Measurements from ENCODE around the gene ARL16. TPM values are rescaled to one million over a fixed set of nuclear protein-coding genes. Genes with fewer than 3 reads are reported as not detected.
A peak's percentile ranks its signal among the peaks of the same experiment; 100 is the strongest.

The ARL16 gene
- total and polyA plus RNA-seq, 2 of the 4 experiments (the other 2 are of a cell fraction): 51.1 to 77.9 TPM

DNA sequence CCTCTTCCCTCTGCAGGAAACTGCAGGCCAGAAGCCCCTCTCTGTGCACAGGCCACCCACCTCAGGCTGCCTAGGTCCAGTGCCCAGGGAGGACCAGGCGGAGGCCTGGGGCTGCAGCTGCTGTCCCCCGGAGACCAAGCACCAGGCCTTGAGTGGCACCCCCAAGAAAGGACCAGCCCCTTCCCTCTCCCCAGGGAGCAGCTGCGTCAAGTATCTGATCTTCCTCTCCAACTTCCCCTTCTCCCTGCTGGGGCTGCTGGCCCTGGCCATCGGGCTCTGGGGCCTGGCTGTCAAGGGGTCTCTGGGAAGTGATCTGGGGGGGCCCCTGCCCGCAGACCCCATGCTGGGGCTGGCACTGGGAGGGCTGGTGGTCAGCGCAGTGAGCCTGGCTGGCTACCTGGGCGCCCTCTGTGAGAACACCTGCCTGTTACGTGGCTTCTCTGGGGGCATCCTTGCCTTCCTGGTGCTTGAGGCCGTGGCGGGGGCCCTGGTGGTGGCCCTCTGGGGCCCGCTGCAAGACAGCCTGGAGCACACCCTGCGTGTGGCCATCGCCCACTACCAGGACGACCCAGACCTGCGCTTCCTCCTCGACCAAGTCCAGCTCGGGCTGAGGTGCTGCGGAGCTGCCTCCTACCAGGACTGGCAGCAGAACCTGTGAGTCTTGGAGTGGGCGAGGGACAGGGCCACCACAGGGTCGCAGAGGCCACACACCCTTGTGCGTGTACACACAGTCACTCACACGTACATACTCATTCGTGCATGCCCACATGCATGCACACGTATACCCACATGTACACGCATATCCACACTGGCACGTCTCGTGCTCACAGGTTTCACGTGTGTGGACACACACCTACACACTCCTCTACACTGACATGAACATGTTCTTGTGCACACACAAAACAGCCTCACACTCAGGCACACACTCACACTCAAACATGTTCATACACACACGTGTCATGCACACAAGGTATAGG lies 38.3 kb downstream of the ARL16 start:
- Histone ChIP-seq H2BK20ac (ENCODE audit: low read depth, low read length) (no peak overlapping the region), H3K27ac (ENCODE audit: insufficient read depth, low read length) (no peak overlapping the region), H3K9me3 (ENCODE audit: control insufficient read depth, insufficient read depth, low read length) (peaks cover 8% of the 10 kb centered on the region; the same call in 1 of the 2 replicates), H2BK5ac (ENCODE audit: low read depth, low read length, poor library complexity, severe bottlenecking) (no peak overlapping the region), H3K56ac (ENCODE audit: extremely low read depth, insufficient read depth, low read length) (no peak overlapping the region), H3K23ac (ENCODE audit: low read depth, low read length) (no peak overlapping the region), H4K20me1 (ENCODE audit: insufficient read depth, low read length) (no peaks in the 10 kb centered on the region), H4K8ac (ENCODE audit: low read depth in 2 of 2, low read length in 2 of 2) (no peak overlapping the region), H3K4me2 (ENCODE audit: low read depth, low read length) (no peak overlapping the region), H3K36me3 (ENCODE audit: control insufficient read depth, insufficient read depth, low read length) (0 out of 2 replicates have a peak, but pooled peaks cover 2% of the 10 kb centered on the region), H3K27me3 (ENCODE audit: control insufficient read depth, insufficient read depth, low read length) (peaks cover 19% of the 10 kb centered on the region), H3K4me1 (ENCODE audit: control insufficient read depth, insufficient read depth, low read length) (peaks cover 10% of the 10 kb centered on the region), H4K91ac (ENCODE audit: insufficient read depth, low read depth, low read length) (no peak overlapping the region), H2AK5ac (ENCODE audit: low read depth, low read length) (no peak overlapping the region), H3K18ac (ENCODE audit: low read depth, low read length) (no peak overlapping the region), H2AK9ac (replicated peaks; ENCODE audit: low read depth, low read length, poor library complexity) (peak overlapping the region; percentile 65), H2AFZ (replicated peaks; ENCODE audit: low read length, poor library complexity) (no peak overlapping the region), H3K4ac (ENCODE audit: low read depth, low read length) (no peak overlapping the region), H3K9ac (ENCODE audit: low read depth, low read length) (no peak overlapping the region), H2BK15ac (ENCODE audit: low read depth, low read length) (no peak overlapping the region), H3K14ac (replicated peaks; ENCODE audit: low read depth, low read length) (no peak overlapping the region), H3K9me1 (ENCODE audit: insufficient read depth, low read length) (peaks cover 10% of the 10 kb centered on the region), H4K5ac (ENCODE audit: low read depth, low read length) (no peak overlapping the region), H2BK120ac (ENCODE audit: low read depth, low read length) (no peak overlapping the region), H3K4me3 (ENCODE audit: insufficient read depth, low read depth, low read length) (no peak overlapping the region), H3K79me1 (ENCODE audit: low read depth in 1 of 2, low read length in 2 of 2) (peaks cover 5 to 9% of the 10 kb centered on the region in 2 experiments; a peak in 1 of 4 replicates)
- no peak for DNase-seq
- ChIA-PET CTCF (no interaction called here), POLR2A (ENCODE audit: unreplicated experiment) (no interaction called here)
- ATAC-seq (ENCODE audit: low read depth): no peak
- dilution Hi-C loops (cut with HindIII; ENCODE audit: low sequenced_read_pairs, unreplicated experiment): no loop called here
- intact Hi-C loops (cut with micrococcal nuclease): no loop called here
- TF ChIP-seq SMC3 (IDR thresholded peaks at IDR 0.05; ENCODE audit: low read depth, low read length) (no peak), POLR2A (IDR thresholded peaks at IDR 0.05; ENCODE audit: low read depth, low read length) (no peak), RFX5 (IDR thresholded peaks at IDR 0.05; ENCODE audit: low read depth, low read length) (no peak), FOS (IDR thresholded peaks at IDR 0.05; ENCODE audit: low read depth, low read length) (no peak), CEBPB (IDR thresholded peaks at IDR 0.05; ENCODE audit: low read depth, low read length) (no peak), NFE2L2 (IDR thresholded peaks at IDR 0.05; ENCODE audit: low read depth, low read length) (no peak), BHLHE40 (IDR thresholded peaks at IDR 0.05; ENCODE audit: low read depth, low read length) (no peak)
- TF ChIP-seq, protein P1, sequence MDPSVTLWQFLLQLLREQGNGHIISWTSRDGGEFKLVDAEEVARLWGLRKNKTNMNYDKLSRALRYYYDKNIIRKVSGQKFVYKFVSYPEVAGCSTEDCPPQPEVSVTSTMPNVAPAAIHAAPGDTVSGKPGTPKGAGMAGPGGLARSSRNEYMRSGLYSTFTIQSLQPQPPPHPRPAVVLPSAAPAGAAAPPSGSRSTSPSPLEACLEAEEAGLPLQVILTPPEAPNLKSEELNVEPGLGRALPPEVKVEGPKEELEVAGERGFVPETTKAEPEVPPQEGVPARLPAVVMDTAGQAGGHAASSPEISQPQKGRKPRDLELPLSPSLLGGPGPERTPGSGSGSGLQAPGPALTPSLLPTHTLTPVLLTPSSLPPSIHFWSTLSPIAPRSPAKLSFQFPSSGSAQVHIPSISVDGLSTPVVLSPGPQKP (IDR thresholded peaks at IDR 0.05; ENCODE audit: borderline replicate concordance, low read depth, low read length): no peak
- TF ChIP-seq, protein P2, sequence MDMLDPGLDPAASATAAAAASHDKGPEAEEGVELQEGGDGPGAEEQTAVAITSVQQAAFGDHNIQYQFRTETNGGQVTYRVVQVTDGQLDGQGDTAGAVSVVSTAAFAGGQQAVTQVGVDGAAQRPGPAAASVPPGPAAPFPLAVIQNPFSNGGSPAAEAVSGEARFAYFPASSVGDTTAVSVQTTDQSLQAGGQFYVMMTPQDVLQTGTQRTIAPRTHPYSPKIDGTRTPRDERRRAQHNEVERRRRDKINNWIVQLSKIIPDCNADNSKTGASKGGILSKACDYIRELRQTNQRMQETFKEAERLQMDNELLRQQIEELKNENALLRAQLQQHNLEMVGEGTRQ (IDR thresholded peaks at IDR 0.05; ENCODE audit: low read depth, low read length): no peak
- TF ChIP-seq, protein P3, sequence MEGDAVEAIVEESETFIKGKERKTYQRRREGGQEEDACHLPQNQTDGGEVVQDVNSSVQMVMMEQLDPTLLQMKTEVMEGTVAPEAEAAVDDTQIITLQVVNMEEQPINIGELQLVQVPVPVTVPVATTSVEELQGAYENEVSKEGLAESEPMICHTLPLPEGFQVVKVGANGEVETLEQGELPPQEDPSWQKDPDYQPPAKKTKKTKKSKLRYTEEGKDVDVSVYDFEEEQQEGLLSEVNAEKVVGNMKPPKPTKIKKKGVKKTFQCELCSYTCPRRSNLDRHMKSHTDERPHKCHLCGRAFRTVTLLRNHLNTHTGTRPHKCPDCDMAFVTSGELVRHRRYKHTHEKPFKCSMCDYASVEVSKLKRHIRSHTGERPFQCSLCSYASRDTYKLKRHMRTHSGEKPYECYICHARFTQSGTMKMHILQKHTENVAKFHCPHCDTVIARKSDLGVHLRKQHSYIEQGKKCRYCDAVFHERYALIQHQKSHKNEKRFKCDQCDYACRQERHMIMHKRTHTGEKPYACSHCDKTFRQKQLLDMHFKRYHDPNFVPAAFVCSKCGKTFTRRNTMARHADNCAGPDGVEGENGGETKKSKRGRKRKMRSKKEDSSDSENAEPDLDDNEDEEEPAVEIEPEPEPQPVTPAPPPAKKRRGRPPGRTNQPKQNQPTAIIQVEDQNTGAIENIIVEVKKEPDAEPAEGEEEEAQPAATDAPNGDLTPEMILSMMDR (conservative IDR thresholded peaks at IDR 0.05; ENCODE audit: low read depth, low read length): no peak
- in situ Hi-C loops (cut with MboI; ENCODE audit: low sequenced_read_pairs): no loop called here
- 92% methylated on average over 19 of the region's 29 CpGs; no CpG with 5 or more reads in 1 of the 2 experiments for WGBS, 2 experiments (ENCODE audit: extremely low coverage in 2 of 2, insufficient read length in 1 of 2)
- BruUV-seq (replicated peaks): no TSS peak

All from IMR-90 (cell line).